WTC11 (cell line): ENCODE data around the gene HLA-DRB5. TPM values are rescaled to one million over a fixed set of nuclear protein-coding genes. Genes with fewer than 3 reads are reported as not detected.
"Not testable (repeated sequence)": the region's sequence is repeated elsewhere in the genome, so short reads cannot be mapped to it uniquely, and the experiment has no call there.

ENCODE experiments used
- ATAC-seq: fragments of 200-7000 bp; cut with Tn5 transposase; 2 replicates; pipeline ENCODE4 v1.10.0; 2021; ENCODE audit warnings: mild to moderate bottlenecking, moderate library complexity
- CTCF ChIA-PET: fragments of 300-600 bp; sonication (Branson Sonifier 250); formaldehyde crosslinking; loops from one replicate; lab custom pipeline; 2021; ENCODE audit warnings: antibody characterized with exemption; lab: Charles Lee
- POLR2A ChIA-PET: fragments of 350-600 bp; sonication (Branson Sonifier 250); formaldehyde crosslinking; loops from one replicate; lab custom pipeline; 2021; ENCODE audit warnings: antibody characterized with exemption; lab: Charles Lee
- DNase-seq: peaks from one replicate; pipeline ENCODE4 v3.0.0; 2021; ENCODE audit warnings: low spot score
- H3K27ac Mint-ChIP-seq: 2 replicates; pipeline ENCODE4 v1.8.0; 2021; ENCODE audit warnings: mixed read lengths
- H3K27me3 Mint-ChIP-seq: 2 replicates; pipeline ENCODE4 v1.8.0; 2021; ENCODE audit warnings: low read depth, mild to moderate bottlenecking, moderate library complexity, mixed read lengths
- H3K36me3 Mint-ChIP-seq: 2 replicates; pipeline ENCODE4 v1.8.0; 2021; ENCODE audit warnings: mixed read lengths
- H3K4me1 Mint-ChIP-seq: 2 replicates; pipeline ENCODE4 v1.8.0; 2022; ENCODE audit warnings: mixed read lengths
- H3K4me3 Mint-ChIP-seq: 2 replicates; pipeline ENCODE4 v1.8.0; 2021; ENCODE audit warnings: mild to moderate bottlenecking, moderate library complexity, mixed read lengths
- H3K9me3 Mint-ChIP-seq: 2 replicates; pipeline ENCODE4 v1.8.0; 2021; ENCODE audit warnings: mixed read lengths
- ARID4B ChIP-seq: sonication (generic); formaldehyde crosslinking; IDR thresholded peaks from 2 replicates; pipeline ENCODE4 v1.8.0; 2023; ENCODE audit warnings: missing genetic modification reagents, mild to moderate bottlenecking, borderline replicate concordance
- ATF1 ChIP-seq: sonication (generic); formaldehyde crosslinking; IDR thresholded peaks from 2 replicates; pipeline ENCODE4 v1.8.1; 2023; ENCODE audit warnings: mild to moderate bottlenecking, moderate library complexity, missing genetic modification reagents
- CREB1 ChIP-seq: sonication (generic); formaldehyde crosslinking; IDR thresholded peaks from 2 replicates; pipeline ENCODE4 v1.8.0; 2023; ENCODE audit warnings: mild to moderate bottlenecking, missing genetic modification reagents
- E2F1 ChIP-seq: sonication (generic); formaldehyde crosslinking; IDR thresholded peaks from 2 replicates; pipeline ENCODE4 v1.8.0; 2022; ENCODE audit warnings: mild to moderate bottlenecking, missing genetic modification reagents
- ELF4 ChIP-seq: sonication (generic); formaldehyde crosslinking; IDR thresholded peaks from 2 replicates; pipeline ENCODE4 v1.8.1; 2022; ENCODE audit warnings: low read depth, mild to moderate bottlenecking, moderate library complexity, missing genetic modification reagents
- EMX1 ChIP-seq: fragments of 250-450 bp; sonication (Bioruptor Pico); IDR thresholded peaks from 2 replicates; pipeline ENCODE4 v1.8.0; 2021; ENCODE audit warnings: mild to moderate bottlenecking
- ETV6 ChIP-seq: sonication (generic); formaldehyde crosslinking; IDR thresholded peaks from 2 replicates; pipeline ENCODE4 v1.8.1; 2022; ENCODE audit warnings: mild to moderate bottlenecking, missing genetic modification reagents
- FOXP4 ChIP-seq: sonication (generic); formaldehyde crosslinking; IDR thresholded peaks from 2 replicates; pipeline ENCODE4 v1.8.0; 2022; ENCODE audit warnings: mild to moderate bottlenecking, missing genetic modification reagents
- GABPB1 ChIP-seq: sonication (generic); formaldehyde crosslinking; IDR thresholded peaks from 2 replicates; pipeline ENCODE4 v1.8.1; 2023; ENCODE audit warnings: mild to moderate bottlenecking, missing genetic modification reagents
- HMGXB4 ChIP-seq: sonication (generic); formaldehyde crosslinking; IDR thresholded peaks from 2 replicates; pipeline ENCODE4 v1.8.1; 2023; ENCODE audit warnings: mild to moderate bottlenecking, moderate library complexity, missing genetic modification reagents
- IRF2 ChIP-seq: sonication (generic); formaldehyde crosslinking; IDR thresholded peaks from 2 replicates; pipeline ENCODE4 v1.8.0; 2022; ENCODE audit warnings: low read depth, missing genetic modification reagents, borderline replicate concordance
- JUN ChIP-seq: sonication (generic); formaldehyde crosslinking; IDR thresholded peaks from 2 replicates; pipeline ENCODE4 v1.8.0; 2023; ENCODE audit warnings: mild to moderate bottlenecking, missing genetic modification reagents
- MLX ChIP-seq: sonication (generic); formaldehyde crosslinking; IDR thresholded peaks from 2 replicates; pipeline ENCODE4 v1.8.1; 2023; ENCODE audit warnings: mild to moderate bottlenecking, missing genetic modification reagents, moderate library complexity
- NFYB ChIP-seq: sonication (generic); formaldehyde crosslinking; conservative IDR thresholded peaks from 2 replicates; pipeline ENCODE4 v1.8.0; 2022; ENCODE audit warnings: low read depth, missing genetic modification reagents
- OVOL2 ChIP-seq: fragments of 250-450 bp; sonication (Bioruptor Pico); IDR thresholded peaks from 2 replicates; pipeline ENCODE4 v1.9.0; 2021; ENCODE audit warnings: mild to moderate bottlenecking, borderline replicate concordance
- PREB ChIP-seq: sonication (generic); formaldehyde crosslinking; IDR thresholded peaks from 2 replicates; pipeline ENCODE4 v1.8.1; 2022; ENCODE audit warnings: mild to moderate bottlenecking, missing genetic modification reagents, moderate library complexity, borderline replicate concordance
- PRRX2 ChIP-seq: fragments of 250-450 bp; sonication (Bioruptor Pico); IDR thresholded peaks from 2 replicates; pipeline ENCODE4 v1.8.0; 2021; ENCODE audit warnings: mild to moderate bottlenecking
- RELA ChIP-seq: sonication (generic); formaldehyde crosslinking; IDR thresholded peaks from 2 replicates; pipeline ENCODE4 v1.8.1; 2022; ENCODE audit warnings: missing genetic modification reagents, mild to moderate bottlenecking, borderline replicate concordance
- TCF7 ChIP-seq: sonication (generic); formaldehyde crosslinking; IDR thresholded peaks from 2 replicates; pipeline ENCODE4 v1.8.0; 2022; ENCODE audit warnings: mild to moderate bottlenecking, low read depth, missing genetic modification reagents, moderate library complexity
- TEAD4 ChIP-seq: sonication (generic); formaldehyde crosslinking; IDR thresholded peaks from 2 replicates; pipeline ENCODE4 v1.8.0; 2022; ENCODE audit warnings: mild to moderate bottlenecking, missing genetic modification reagents
- ZNF121 ChIP-seq: sonication (generic); formaldehyde crosslinking; IDR thresholded peaks from 2 replicates; pipeline ENCODE4 v1.8.0; 2023; ENCODE audit warnings: missing genetic modification reagents
- ZNF317 ChIP-seq: sonication (generic); formaldehyde crosslinking; IDR thresholded peaks from 2 replicates; pipeline ENCODE4 v1.8.1; 2023; ENCODE audit warnings: low read depth, mild to moderate bottlenecking, moderate library complexity, missing genetic modification reagents, borderline replicate concordance
- ZNF423 ChIP-seq: fragments of 250-450 bp; sonication (Bioruptor Pico); IDR thresholded peaks from 2 replicates; pipeline ENCODE4 v2.1.2; 2022; ENCODE audit warnings: mild to moderate bottlenecking, moderate library complexity
- total RNA-seq: library from RNA; stranded (reverse); gene quantifications from 3 replicates; pipeline ENCODE4 v1.2.3, GENCODE V29; 2021

Gene HLA-DRB5
- total RNA-seq, 1 experiment from 2014 or later: not detected

GRCh38 chr6:32551410-32551809, 21.3 kb upstream of the HLA-DRB5 start:
- peaks cover 6% of the 10 kb centered on the region; the same call in 1 of the 2 replicates for H3K9me3 Mint-ChIP-seq
- ATAC-seq (no peak), DNase-seq (no peak)
- no peak overlapping the region for H3K27ac Mint-ChIP-seq
- H3K36me3 Mint-ChIP-seq: no peaks in the 10 kb centered on the region
- no peak overlapping the region for H3K4me3 Mint-ChIP-seq
- POLR2A ChIA-PET: no interaction called here
- peaks cover 6% of the 10 kb centered on the region; the same call in 1 of the 2 replicates for H3K4me1 Mint-ChIP-seq
- no peaks in the 10 kb centered on the region for H3K27me3 Mint-ChIP-seq
- CTCF ChIA-PET: no interaction called here
- no peak for TF ChIP-seq PREB (CRISPR knock-in tag)
- no peak for TF ChIP-seq RELA
- TF ChIP-seq ZNF423 (CRISPR knock-in tag): no peak
- TF ChIP-seq ELF4: no peak
- TF ChIP-seq OVOL2 (CRISPR knock-in tag): no peak
- no peak for TF ChIP-seq E2F1 (CRISPR knock-in tag)
- no peak for TF ChIP-seq GABPB1 (CRISPR knock-in tag)

GRCh38 chr6:32539839-32540238, 9.8 kb upstream of the HLA-DRB5 start:
- Mint-ChIP-seq H3K4me3 (no peak overlapping the region), H3K4me1 (no peaks in the 10 kb centered on the region), H3K9me3 (peaks cover 14% of the 10 kb centered on the region), H3K27ac (no peak overlapping the region), H3K27me3 (peaks cover 11% of the 10 kb centered on the region), H3K36me3 (no peaks in the 10 kb centered on the region)
- DNase-seq: no peak
- ChIA-PET CTCF (no interaction called here), POLR2A (no interaction called here)
- ATAC-seq: no peak
- TF ChIP-seq FOXP4 (CRISPR knock-in tag) (no peak), NFYB (CRISPR knock-in tag) (no peak), ZNF121 (CRISPR knock-in tag) (no peak), TEAD4 (CRISPR knock-in tag) (no peak), TCF7 (no peak), ZNF317 (CRISPR knock-in tag) (no peak), EMX1 (CRISPR knock-in tag) (no peak), MLX (CRISPR knock-in tag) (no peak), ETV6 (CRISPR knock-in tag) (no peak), ELF4 (no peak), HMGXB4 (no peak), PRRX2 (CRISPR knock-in tag) (no peak), JUN (CRISPR knock-in tag) (no peak), ATF1 (CRISPR knock-in tag) (no peak), CREB1 (CRISPR knock-in tag) (no peak), IRF2 (CRISPR knock-in tag) (no peak), ARID4B (CRISPR knock-in tag) (no peak)

GRCh38 chr6:32530431-32530793, 325 bp upstream of the HLA-DRB5 start:
- H3K4me3 Mint-ChIP-seq, ATAC-seq, H3K27ac Mint-ChIP-seq, POLR2A ChIA-PET, H3K36me3 Mint-ChIP-seq, DNase-seq, H3K9me3 Mint-ChIP-seq, CTCF ChIA-PET, H3K4me1 Mint-ChIP-seq: not testable (repeated sequence)
- H3K27me3 Mint-ChIP-seq: peaks cover 33% of the 10 kb centered on the region
